GM12878 (cell line): ENCODE measurements around the gene NSUN2. TPM values are rescaled to one million over a fixed set of nuclear protein-coding genes. Genes with fewer than 3 reads are reported as not detected.
A peak's percentile ranks its signal among the peaks of the same experiment; 100 is the strongest.

Experiments
- ATF3 ChIP-seq: IDR thresholded peaks from 2 replicates; pipeline ENCODE4 v1.6.1; 2011; ENCODE audit warnings: low read depth, mild to moderate bottlenecking, low read length, moderate library complexity, borderline replicate concordance; ENCODE audit errors: extremely low read depth
- ATF7 ChIP-seq: fragments of 450-650 bp; IDR thresholded peaks from 2 replicates; pipeline ENCODE4 v1.6.1; 2016; ENCODE audit warnings: low read depth, mild to moderate bottlenecking
- BACH1 ChIP-seq: fragments of 450-650 bp; IDR thresholded peaks from 2 replicates; pipeline ENCODE4 v1.6.1; 2017; ENCODE audit warnings: mild to moderate bottlenecking, borderline replicate concordance
- CEBPB ChIP-seq, 2 experiments: fragments of 150-350 bp in 1 of 2; IDR thresholded peaks; 2 replicates each; pipeline ENCODE4 v1.6.1; 2012 to 2014; ENCODE audit warnings: low read depth in 2 of 2, low read length in 2 of 2, borderline replicate concordance in 1 of 2, inconsistent platforms in 1 of 2
- CHD2 ChIP-seq: IDR thresholded peaks from 2 replicates; pipeline ENCODE4 v1.6.1; 2011; ENCODE audit warnings: low read depth, low read length, improper control_type of control experiment, borderline replicate concordance
- EGR1 ChIP-seq, 2 experiments: IDR thresholded peaks; 1 replicate in 1 of 2; 2 replicates in 1 of 2; pipeline ENCODE4 v1.6.1; 2011 to 2012; ENCODE audit warnings: low read depth in 2 of 2, low read length in 2 of 2, borderline replicate concordance in 1 of 2, mild to moderate bottlenecking in 1 of 2, moderate library complexity in 1 of 2
- ESRRA ChIP-seq: IDR thresholded peaks from 2 replicates; pipeline ENCODE4 v1.6.1; 2012; ENCODE audit warnings: mild to moderate bottlenecking, low read length, improper control_type of control experiment
- GATAD2B ChIP-seq: fragments of 450-650 bp; conservative IDR thresholded peaks from 2 replicates; pipeline ENCODE4 v1.6.1; 2017; ENCODE audit warnings: low read depth, mild to moderate bottlenecking, moderate library complexity
- HDAC2 ChIP-seq: fragments of 200-600 bp; sonication (generic); IDR thresholded peaks from 2 replicates; pipeline ENCODE4 v1.6.1; 2017
- IRF4 ChIP-seq: IDR thresholded peaks from 2 replicates; pipeline ENCODE4 v1.6.1; 2011; ENCODE audit warnings: low read depth, low read length
- JUNB ChIP-seq: IDR thresholded peaks from 2 replicates; pipeline ENCODE4 v1.6.1; 2016; ENCODE audit warnings: antibody characterized with exemption, mild to moderate bottlenecking
- MTA2 ChIP-seq: fragments of 450-650 bp; IDR thresholded peaks from 2 replicates; pipeline ENCODE4 v1.6.1; 2016; ENCODE audit warnings: low read depth, mild to moderate bottlenecking, moderate library complexity
- MXI1 ChIP-seq: fragments of 150-350 bp; IDR thresholded peaks from 2 replicates; pipeline ENCODE4 v1.6.1; 2011; ENCODE audit warnings: low read depth, mild to moderate bottlenecking, inconsistent platforms, low read length, improper control_type of control experiment
- NFYA ChIP-seq: IDR thresholded peaks from 2 replicates; pipeline ENCODE4 v1.6.1; 2011; ENCODE audit warnings: low read depth, mild to moderate bottlenecking, low read length, improper control_type of control experiment, borderline replicate concordance
- NR2C2 ChIP-seq: IDR thresholded peaks from 2 replicates; pipeline ENCODE4 v1.6.1; 2011; ENCODE audit warnings: borderline replicate concordance, low read depth; ENCODE audit not compliant: control insufficient read depth, insufficient read length
- PBX3 ChIP-seq: IDR thresholded peaks from 2 replicates; pipeline ENCODE4 v1.6.1; 2011; ENCODE audit warnings: mild to moderate bottlenecking, low read depth, low read length, moderate library complexity; ENCODE audit not compliant: insufficient replicate concordance
- REST ChIP-seq: IDR thresholded peaks from 2 replicates; pipeline ENCODE4 v1.6.1; 2012; ENCODE audit warnings: mild to moderate bottlenecking, low read depth, low read length
- ZNF217 ChIP-seq: fragments of 450-650 bp; IDR thresholded peaks from 2 replicates; pipeline ENCODE4 v1.6.1; 2017; ENCODE audit warnings: antibody characterized with exemption, mild to moderate bottlenecking
- ZNF687 ChIP-seq: fragments of 450-650 bp; IDR thresholded peaks from 2 replicates; pipeline ENCODE4 v1.6.1; 2017; ENCODE audit warnings: mild to moderate bottlenecking, moderate library complexity
- ZZZ3 ChIP-seq: IDR thresholded peaks from 2 replicates; pipeline ENCODE4 v1.6.1; 2011; ENCODE audit warnings: low read depth; ENCODE audit not compliant: control insufficient read depth, insufficient read length
- polyA plus RNA-seq, 11 experiments: library from polyadenylated mRNA; depleted of rRNA in 4 of 11; unstranded in 6 of 11; stranded (reverse) in 5 of 11; fragments of >200 nt; fragmentation: Nextera tagmentation in 4 of 11; fragmentation: Illumina TruSeq in 1 of 11; extraction: Ambion mirVana in 4 of 11; extraction: Trizol in 1 of 11; gene quantifications; 1 replicate in 1 of 11; 2 replicates in 10 of 11; pipeline versions ENCODE4 v1.2.1 to v1.2.3, GENCODE V29; 2011 to 2016; ENCODE audit warnings: inconsistent platforms in 2 of 11, missing spikeins in 2 of 11, low read depth in 1 of 11
- total RNA-seq, 4 experiments: library from RNA; depleted of rRNA in 3 of 4; stranded (reverse); fragments of >200 nt in 3 of 4; fragmentation: Illumina TruSeq in 1 of 4; extraction: Trizol in 1 of 4; gene quantifications; 2 replicates each; pipeline versions ENCODE4 v1.2.1 to v1.2.3, GENCODE V29; 2013 to 2021

The NSUN2 gene
- total and polyA plus RNA-seq, 10 of the 15 experiments (the other 5 are each of a cell fraction or from before 2014, with no cell fraction given) = 8.0 to 112 (median 91.1) TPM

- no peak for TF ChIP-seq REST
- no peak for TF ChIP-seq ESRRA
- no peak for TF ChIP-seq ATF3
- TF ChIP-seq ATF7 = peak; percentile 43; the same call in 1 of the 2 replicates
- no peak for TF ChIP-seq HDAC2
- TF ChIP-seq JUNB = no peak
- TF ChIP-seq CEBPB (IDR thresholded peaks at IDR 0.05; ENCODE audit: borderline replicate concordance in 1 of 2, low read depth in 2 of 2, low read length in 2 of 2) = no peak
- TF ChIP-seq ZZZ3 = no peak
- no peak for TF ChIP-seq EGR1 (IDR thresholded peaks at IDR 0.05; ENCODE audit: borderline replicate concordance in 1 of 2, low read depth in 2 of 2, low read length in 2 of 2)
- TF ChIP-seq ZNF687 = no peak
- peak; percentile 53 for TF ChIP-seq PBX3
- no peak for TF ChIP-seq MXI1
- no peak for TF ChIP-seq ZNF217
- TF ChIP-seq NR2C2 = no peak
- peak; percentile 70 for TF ChIP-seq GATAD2B
- TF ChIP-seq IRF4 = no peak
- peak; percentile 29; the same call in 1 of the 2 replicates for TF ChIP-seq CHD2
- TF ChIP-seq NFYA = no peak
- no peak for TF ChIP-seq BACH1
- TF ChIP-seq MTA2 = peak; percentile 60; the same call in 1 of the 2 replicates
Observed at GRCh38 chr5:6652025-6652424, 19.2 kb upstream of the NSUN2 start (continued).
